Chondrocyte (in vitro differentiated cells): ENCODE data around the gene GMPPA. TPM values are rescaled to one million over a fixed set of nuclear protein-coding genes. Genes with fewer than 3 reads are reported as not detected.

Source experiments
- DNase-seq: peaks from one replicate; pipeline ENCODE4 v3.0.0; 2021; ENCODE audit warnings: mixed read lengths, low spot score
- H3K27ac Mint-ChIP-seq: one replicate; pipeline ENCODE4 v1.8.0; 2021; ENCODE audit warnings: mild to moderate bottlenecking, moderate library complexity, mixed read lengths; ENCODE audit not compliant: unreplicated experiment
- H3K27me3 Mint-ChIP-seq: 2 replicates; pipeline ENCODE4 v1.8.0; 2021; ENCODE audit warnings: low read depth, mixed read lengths
- H3K36me3 Mint-ChIP-seq: 2 replicates; pipeline ENCODE4 v1.8.0; 2021; ENCODE audit warnings: low read depth, mixed read lengths
- H3K4me1 Mint-ChIP-seq: 2 replicates; pipeline ENCODE4 v1.8.0; 2021; ENCODE audit warnings: low read depth, mild to moderate bottlenecking, mixed read lengths
- H3K4me3 Mint-ChIP-seq: one replicate; pipeline ENCODE4 v1.8.0; 2021; ENCODE audit warnings: mild to moderate bottlenecking, moderate library complexity, mixed read lengths; ENCODE audit not compliant: unreplicated experiment
- H3K9me3 Mint-ChIP-seq: 2 replicates; pipeline ENCODE4 v1.8.0; 2021; ENCODE audit warnings: low read depth, mixed read lengths
- total RNA-seq: library from RNA; stranded (reverse); gene quantifications from 3 replicates; pipeline ENCODE4 v1.2.1, GENCODE V29; 2021
- TF ChIP-seq, protein P1 (sequence below): fragments of 200-600 bp; sonication (generic); IDR thresholded peaks from 2 replicates; pipeline ENCODE4 v1.5.0; 2021; ENCODE audit warnings: antibody characterized with exemption, mild to moderate bottlenecking, moderate library complexity

GMPPA gene
- total RNA-seq, 1 donor from 2014 or later, result 60.9 TPM

- Mint-ChIP-seq H3K27me3 (no peaks in the 10 kb centered on the region), H3K9me3 (no peaks in the 10 kb centered on the region), H3K27ac (no peak overlapping the region), H3K4me1 (peaks cover 23% of the 10 kb centered on the region), H3K4me3 (no peak overlapping the region), H3K36me3 (peaks cover 24% of the 10 kb centered on the region)
- DNase-seq, result no peak
- TF ChIP-seq, protein P1, sequence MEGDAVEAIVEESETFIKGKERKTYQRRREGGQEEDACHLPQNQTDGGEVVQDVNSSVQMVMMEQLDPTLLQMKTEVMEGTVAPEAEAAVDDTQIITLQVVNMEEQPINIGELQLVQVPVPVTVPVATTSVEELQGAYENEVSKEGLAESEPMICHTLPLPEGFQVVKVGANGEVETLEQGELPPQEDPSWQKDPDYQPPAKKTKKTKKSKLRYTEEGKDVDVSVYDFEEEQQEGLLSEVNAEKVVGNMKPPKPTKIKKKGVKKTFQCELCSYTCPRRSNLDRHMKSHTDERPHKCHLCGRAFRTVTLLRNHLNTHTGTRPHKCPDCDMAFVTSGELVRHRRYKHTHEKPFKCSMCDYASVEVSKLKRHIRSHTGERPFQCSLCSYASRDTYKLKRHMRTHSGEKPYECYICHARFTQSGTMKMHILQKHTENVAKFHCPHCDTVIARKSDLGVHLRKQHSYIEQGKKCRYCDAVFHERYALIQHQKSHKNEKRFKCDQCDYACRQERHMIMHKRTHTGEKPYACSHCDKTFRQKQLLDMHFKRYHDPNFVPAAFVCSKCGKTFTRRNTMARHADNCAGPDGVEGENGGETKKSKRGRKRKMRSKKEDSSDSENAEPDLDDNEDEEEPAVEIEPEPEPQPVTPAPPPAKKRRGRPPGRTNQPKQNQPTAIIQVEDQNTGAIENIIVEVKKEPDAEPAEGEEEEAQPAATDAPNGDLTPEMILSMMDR, result no peak
These were observed 25.2 kb upstream of the GMPPA start for GRCh38 chr2:219473511-219473910.

DNA sequence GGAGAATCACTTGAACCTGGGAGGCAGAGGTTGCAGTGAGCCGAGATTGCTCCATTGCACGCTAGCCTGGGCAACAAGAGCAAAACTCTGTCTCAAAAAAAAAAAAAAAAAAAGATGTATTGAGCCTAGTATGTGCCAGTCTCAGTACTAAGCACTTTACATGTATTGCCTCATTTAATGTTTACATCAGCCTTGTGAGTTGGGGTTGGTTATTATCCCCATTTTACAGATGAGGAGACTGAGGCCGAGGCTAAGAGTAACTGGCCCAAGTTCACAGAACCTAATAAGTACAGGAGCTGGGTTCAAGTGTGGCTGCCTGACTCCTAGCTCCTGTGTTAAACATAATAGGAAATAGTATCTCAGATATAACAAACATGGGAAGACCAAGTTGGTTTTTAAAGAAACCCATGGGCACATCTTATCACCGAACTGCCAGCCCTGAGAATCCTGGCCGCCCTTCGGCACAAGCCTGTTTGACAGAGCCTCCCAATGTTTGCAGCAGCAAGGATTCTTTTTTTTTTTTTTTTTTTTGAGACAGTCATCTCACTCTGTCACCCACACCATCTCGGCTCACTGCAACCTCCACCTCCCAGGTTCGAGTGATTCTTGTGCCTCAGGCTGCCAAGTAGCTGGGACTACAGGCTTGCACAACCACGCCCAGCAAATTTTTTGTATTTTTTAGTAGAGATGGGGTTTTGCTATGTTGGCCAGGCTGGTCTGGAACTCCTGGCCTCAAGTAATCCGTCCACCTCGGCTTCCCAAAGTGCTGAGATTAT, 24.2 kb upstream of the GMPPA start:
- no peak overlapping the region for H3K4me3 Mint-ChIP-seq
- peaks cover 29% of the 10 kb centered on the region for H3K36me3 Mint-ChIP-seq
- H3K27ac Mint-ChIP-seq, result no peak overlapping the region
- H3K4me1 Mint-ChIP-seq, result peaks cover 19% of the 10 kb centered on the region
- DNase-seq, result no peak
- no peaks in the 10 kb centered on the region for H3K9me3 Mint-ChIP-seq
- H3K27me3 Mint-ChIP-seq, result no peaks in the 10 kb centered on the region
- TF ChIP-seq, protein P1, result no peak

- Mint-ChIP-seq H3K27ac (peak overlapping the region; percentile 30), H3K27me3 (no peaks in the 10 kb centered on the region), H3K36me3 (peaks cover 33% of the 10 kb centered on the region), H3K4me3 (no peak overlapping the region), H3K4me1 (peaks cover 17% of the 10 kb centered on the region), H3K9me3 (no peaks in the 10 kb centered on the region)
- TF ChIP-seq, protein P1, result no peak
- no peak for DNase-seq
These were observed 23.4 kb upstream of the GMPPA start for GRCh38 chr2:219475278-219475677.

- peaks cover 2% of the 10 kb centered on the region for H3K27me3 Mint-ChIP-seq
- peaks cover 17% of the 10 kb centered on the region for H3K4me1 Mint-ChIP-seq
- TF ChIP-seq, protein P1, result peak; percentile 85
- H3K9me3 Mint-ChIP-seq, result no peaks in the 10 kb centered on the region
- no peak overlapping the region for H3K4me3 Mint-ChIP-seq
- peak overlapping the region; percentile 30 for H3K27ac Mint-ChIP-seq
- H3K36me3 Mint-ChIP-seq, result peaks cover 32% of the 10 kb centered on the region
- no peak for DNase-seq
These were observed 22.7 kb upstream of the GMPPA start for GRCh38 chr2:219475697-219476651.

GRCh38 chr2:219476652-219477151, 22.0 kb upstream of the GMPPA start:
- DNase-seq, result no peak
- H3K4me1 Mint-ChIP-seq, result peaks cover 17% of the 10 kb centered on the region
- no peak overlapping the region for H3K4me3 Mint-ChIP-seq
- TF ChIP-seq, protein P1, result no peak
- no peak overlapping the region for H3K27ac Mint-ChIP-seq
- H3K9me3 Mint-ChIP-seq, result no peaks in the 10 kb centered on the region
- H3K27me3 Mint-ChIP-seq, result peaks cover 2% of the 10 kb centered on the region
- H3K36me3 Mint-ChIP-seq, result peaks cover 32% of the 10 kb centered on the region
